SK-N-MC (cell line): ENCODE results near the gene TAPT1.

ENCODE experiments used
- EZH2 ChIP-seq: fragments of 200-600 bp; sonication (generic); IDR thresholded peaks from one replicate; pipeline ENCODE4 v1.6.1; 2017; ENCODE audit warnings: antibody characterized with exemption
- FOXP2 ChIP-seq: optimal IDR thresholded peaks from 2 replicates; pipeline ENCODE3; 2011; ENCODE audit warnings: mild to moderate bottlenecking, moderate library complexity; ENCODE audit not compliant: insufficient read depth; ENCODE audit errors: extremely low read length, control extremely low read depth
- POLR2AphosphoS5 ChIP-seq: IDR thresholded peaks from 2 replicates; pipeline ENCODE4 v1.6.1; 2012; ENCODE audit warnings: mild to moderate bottlenecking, low read depth, low read length, borderline replicate concordance

GRCh38 chr4:16202598-16202997 is 23.7 kb downstream of the TAPT1 start:
- no peak for TF ChIP-seq FOXP2
- no peak for TF ChIP-seq EZH2
- TF ChIP-seq POLR2AphosphoS5, result no peak
